Measurements from ENCODE around the gene L3MBTL4.
"Not testable (repeated sequence)": the region's sequence is repeated elsewhere in the genome, so short reads cannot be mapped to it uniquely, and the experiment has no call there.

The L3MBTL4 gene

DNA sequence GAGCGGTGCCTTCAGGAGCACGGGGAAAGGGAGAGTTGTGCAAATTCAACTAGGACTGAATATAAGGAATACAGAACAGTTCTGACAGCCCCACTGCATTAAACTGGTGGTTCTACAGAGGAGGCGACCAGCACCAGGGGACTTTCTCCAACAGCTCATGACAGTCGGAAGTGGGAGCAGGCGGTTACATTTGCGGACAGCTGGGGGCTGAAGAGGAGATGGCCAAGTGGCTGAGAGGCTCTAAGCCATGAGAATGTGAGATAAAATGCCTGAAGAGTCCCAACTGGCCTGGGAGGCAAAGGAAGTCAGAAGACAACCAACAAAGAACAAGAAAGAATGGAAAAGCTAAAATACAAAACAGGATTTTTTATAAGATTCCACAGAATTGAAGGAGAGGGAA lies 141.3 kb downstream of the L3MBTL4 start:
- no peak overlapping the region for H3K27ac Mint-ChIP-seq
- no peaks in the 10 kb centered on the region for H3K9me3 Mint-ChIP-seq (ENCODE audit: low read depth)

DNA sequence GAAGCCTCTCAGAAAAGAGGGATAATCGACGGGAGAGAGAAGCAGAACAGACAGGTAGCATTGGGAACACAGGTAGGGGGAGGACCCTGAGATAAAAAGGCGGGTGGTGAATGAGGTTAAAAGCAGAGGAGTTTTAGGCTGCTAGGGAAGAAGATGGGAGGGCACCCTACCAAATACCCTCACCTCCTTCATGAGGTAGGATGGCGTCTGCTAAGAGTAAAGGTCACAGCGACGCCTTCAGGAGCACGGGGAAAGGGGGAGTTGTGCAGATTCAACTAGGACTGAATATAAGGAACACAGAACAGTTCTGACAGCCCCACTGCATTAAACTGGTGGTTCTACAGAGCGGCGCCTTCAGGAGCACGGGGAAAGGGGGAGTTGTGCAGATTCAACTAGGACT lies 142.6 kb downstream of the L3MBTL4 start:
- H3K4me3 Mint-ChIP-seq; H3K9me3 Mint-ChIP-seq (ENCODE audit: low read depth); H3K4me1 Mint-ChIP-seq (ENCODE audit: low read depth); H3K27me3 Mint-ChIP-seq; H3K27ac Mint-ChIP-seq; H3K36me3 Mint-ChIP-seq: not testable (repeated sequence)

More for the DNA sequence above, 141.3 kb downstream of the L3MBTL4 start:
- H3K36me3 Mint-ChIP-seq: no peaks in the 10 kb centered on the region
- H3K4me3 Mint-ChIP-seq: no peak overlapping the region
- no peaks in the 10 kb centered on the region for H3K4me1 Mint-ChIP-seq (ENCODE audit: low read depth)
- H3K27me3 Mint-ChIP-seq: no peaks in the 10 kb centered on the region

DNA sequence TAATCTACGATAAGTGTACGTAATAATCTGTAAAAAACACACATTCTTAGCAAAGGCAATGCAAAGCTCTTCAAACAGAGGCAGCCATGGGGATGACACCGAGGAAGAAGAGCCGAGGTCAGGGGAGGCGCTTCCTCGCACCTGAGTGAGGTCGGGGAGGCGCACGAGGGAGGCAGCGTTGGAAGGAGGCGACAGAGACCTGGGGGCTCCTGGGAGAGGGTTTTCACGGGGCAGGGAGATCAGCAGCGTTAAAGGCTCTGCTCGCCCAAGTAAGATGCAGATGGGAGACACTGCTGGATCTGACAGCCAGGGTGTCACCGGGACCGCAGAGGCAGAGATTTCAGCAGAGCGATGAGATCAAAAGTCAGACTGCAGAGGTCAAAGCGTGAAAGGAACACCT lies 143.1 kb downstream of the L3MBTL4 start:
- Mint-ChIP-seq H3K27me3 (no peaks in the 10 kb centered on the region), H3K36me3 (no peaks in the 10 kb centered on the region), H3K4me1 (ENCODE audit: low read depth) (no peaks in the 10 kb centered on the region), H3K4me3 (no peak overlapping the region), H3K27ac (no peak overlapping the region), H3K9me3 (ENCODE audit: low read depth) (no peaks in the 10 kb centered on the region)

DNA sequence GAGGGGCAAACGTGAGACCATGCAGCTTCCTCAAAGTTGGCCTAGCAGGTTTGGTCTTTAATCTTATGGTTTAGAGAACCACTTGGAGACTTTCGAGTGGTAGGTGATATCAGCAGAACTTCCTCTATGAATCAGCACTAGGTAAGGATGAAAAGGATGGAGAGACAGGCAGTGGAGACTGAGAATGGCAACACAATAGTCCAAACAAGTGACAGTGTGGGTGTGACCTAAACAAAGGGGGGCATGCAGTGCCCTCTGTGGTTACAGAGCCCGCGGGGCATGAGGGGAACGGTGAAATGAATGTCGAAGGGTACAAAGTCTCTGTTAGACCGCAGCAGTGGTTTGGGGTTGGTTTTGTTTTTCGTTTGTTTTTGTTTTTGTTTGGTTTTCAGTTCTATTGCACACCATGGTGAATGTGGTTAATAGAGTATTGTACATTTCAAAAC lies 143.9 kb downstream of the L3MBTL4 start:
- H3K36me3 Mint-ChIP-seq: no peaks in the 10 kb centered on the region
- no peaks in the 10 kb centered on the region for H3K9me3 Mint-ChIP-seq (ENCODE audit: low read depth)
- H3K4me3 Mint-ChIP-seq: no peak overlapping the region
- H3K27ac Mint-ChIP-seq: no peak overlapping the region
- no peaks in the 10 kb centered on the region for H3K27me3 Mint-ChIP-seq
- no peaks in the 10 kb centered on the region for H3K4me1 Mint-ChIP-seq (ENCODE audit: low read depth)

DNA sequence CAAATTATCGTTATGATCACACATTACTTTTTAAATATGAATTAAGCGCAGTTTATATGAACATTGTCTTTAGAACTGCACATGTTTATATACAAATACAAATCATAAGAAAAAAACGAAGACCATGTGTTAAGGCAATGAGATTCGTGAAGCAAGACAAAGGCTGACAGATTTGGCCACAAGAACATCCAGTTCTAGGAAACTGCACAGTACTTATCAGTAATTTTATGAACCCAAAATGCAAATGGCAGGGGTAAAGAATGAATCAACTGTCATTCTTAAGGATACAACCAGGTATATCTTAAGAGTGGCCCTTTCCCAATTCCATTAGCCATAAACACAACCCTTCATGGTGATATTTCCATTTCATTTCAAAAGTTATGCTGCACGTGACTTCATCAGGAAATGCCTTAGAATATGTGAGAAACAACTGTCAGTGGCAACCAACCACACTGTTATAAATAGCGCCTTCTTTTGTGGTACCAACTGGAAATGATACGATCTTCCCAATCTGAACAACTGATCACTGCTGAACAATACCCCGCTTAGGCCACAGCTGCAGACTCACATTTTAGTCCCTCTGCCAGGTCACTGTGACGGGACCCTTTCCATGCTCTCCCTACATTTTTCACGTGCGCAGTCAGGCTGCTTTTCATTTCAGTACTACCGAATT lies 144.9 kb downstream of the L3MBTL4 start:
- H3K9me3 Mint-ChIP-seq (ENCODE audit: low read depth): no peaks in the 10 kb centered on the region
- no peak overlapping the region for H3K4me3 Mint-ChIP-seq
- no peak overlapping the region for H3K27ac Mint-ChIP-seq

DNA sequence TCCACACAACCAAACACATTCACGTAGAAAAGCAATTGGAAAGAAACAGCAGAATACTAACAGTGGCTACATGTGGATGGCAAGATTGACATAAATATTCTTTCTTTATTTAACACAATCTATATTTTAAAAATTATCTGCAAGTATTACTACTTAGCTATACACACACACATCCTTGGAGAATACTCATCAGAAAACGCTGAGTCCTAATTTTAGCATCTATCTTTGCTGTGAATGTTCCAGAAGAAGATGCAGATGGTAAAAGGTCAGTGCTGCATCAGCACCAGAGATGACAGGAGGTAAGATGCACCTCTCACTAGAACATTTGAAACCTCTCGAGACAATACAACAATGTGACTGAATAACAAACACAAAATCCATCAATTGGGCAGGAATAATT lies 148.5 kb downstream of the L3MBTL4 start:
- no peaks in the 10 kb centered on the region for H3K36me3 Mint-ChIP-seq
- H3K4me1 Mint-ChIP-seq (ENCODE audit: low read depth): no peaks in the 10 kb centered on the region
- H3K4me3 Mint-ChIP-seq: no peak overlapping the region
- H3K27me3 Mint-ChIP-seq: no peaks in the 10 kb centered on the region
- H3K27ac Mint-ChIP-seq: no peak overlapping the region
- no peaks in the 10 kb centered on the region for H3K9me3 Mint-ChIP-seq (ENCODE audit: low read depth)

More for the DNA sequence above, 144.9 kb downstream of the L3MBTL4 start:
- H3K27me3 Mint-ChIP-seq: no peaks in the 10 kb centered on the region
- no peaks in the 10 kb centered on the region for H3K4me1 Mint-ChIP-seq (ENCODE audit: low read depth)
- H3K36me3 Mint-ChIP-seq: no peaks in the 10 kb centered on the region

DNA sequence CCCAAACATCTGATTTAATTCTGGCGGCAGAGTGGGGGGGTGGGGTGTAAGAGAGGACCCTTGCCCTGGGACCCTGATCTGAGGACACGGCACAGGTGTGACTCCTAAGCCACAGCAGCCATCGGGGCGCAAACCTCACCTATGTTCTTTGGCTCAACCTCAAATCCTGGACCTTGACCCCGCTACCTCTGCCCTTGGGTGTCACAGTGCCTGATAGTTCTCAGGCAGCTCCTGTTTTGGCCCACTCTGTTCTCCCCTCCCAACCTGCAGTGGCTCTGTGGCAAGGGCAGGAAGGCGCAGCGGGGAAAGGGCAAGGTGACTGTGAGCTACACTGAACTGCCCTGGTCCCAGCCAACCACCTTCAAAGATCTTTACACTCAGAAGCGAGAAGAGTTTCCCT lies 152.8 kb downstream of the L3MBTL4 start:
- no peaks in the 10 kb centered on the region for H3K36me3 Mint-ChIP-seq
- peaks cover 10% of the 10 kb centered on the region for H3K9me3 Mint-ChIP-seq (ENCODE audit: low read depth)
- no peak overlapping the region for H3K27ac Mint-ChIP-seq
- no peaks in the 10 kb centered on the region for H3K4me1 Mint-ChIP-seq (ENCODE audit: low read depth)
- no peaks in the 10 kb centered on the region for H3K27me3 Mint-ChIP-seq
- no peak overlapping the region for H3K4me3 Mint-ChIP-seq

DNA sequence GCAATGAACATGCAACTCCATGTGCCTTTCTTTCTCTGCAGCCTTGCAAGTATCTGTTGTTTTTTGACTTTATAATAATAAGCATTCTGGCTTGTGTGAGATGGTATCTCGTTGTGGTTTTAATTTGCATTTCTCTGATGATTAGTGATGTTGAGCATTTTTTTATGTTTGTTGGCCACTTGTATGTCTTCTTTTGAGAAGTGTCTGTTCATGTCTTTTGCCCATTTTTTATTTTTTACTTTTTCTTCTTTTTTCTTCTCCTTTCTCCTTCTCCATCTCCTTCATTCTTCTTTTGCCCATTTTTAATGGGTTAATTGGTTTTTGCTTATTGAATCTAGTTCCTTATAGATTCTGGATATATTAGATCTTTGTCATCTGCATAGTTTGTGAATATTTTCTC lies 155.4 kb downstream of the L3MBTL4 start:
- H3K36me3 Mint-ChIP-seq; H3K4me1 Mint-ChIP-seq (ENCODE audit: low read depth); H3K27me3 Mint-ChIP-seq; H3K27ac Mint-ChIP-seq; H3K4me3 Mint-ChIP-seq: not testable (repeated sequence)
- H3K9me3 Mint-ChIP-seq (ENCODE audit: low read depth): peaks cover 10% of the 10 kb centered on the region

DNA sequence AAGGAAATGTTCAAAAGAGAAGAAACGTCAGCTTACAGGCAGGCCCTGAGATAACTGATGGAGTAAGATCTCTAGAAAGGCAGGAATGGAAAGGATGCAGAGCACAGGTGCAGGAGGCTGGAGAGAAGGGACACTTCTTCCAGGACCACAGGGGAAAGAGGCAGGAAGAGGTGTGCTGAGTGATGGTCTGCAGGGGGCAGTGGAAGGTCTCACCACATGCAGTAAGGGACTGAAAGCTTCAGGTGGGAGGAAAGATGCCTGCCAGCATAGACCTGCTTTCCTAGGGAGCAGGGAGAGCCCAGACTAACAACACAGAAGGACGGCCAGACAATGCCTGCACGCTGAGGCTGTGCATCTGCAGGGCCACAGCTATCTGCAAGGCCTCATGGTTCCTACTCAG lies 156.8 kb downstream of the L3MBTL4 start:
- no peak overlapping the region for H3K4me3 Mint-ChIP-seq
- H3K4me1 Mint-ChIP-seq (ENCODE audit: low read depth): no peaks in the 10 kb centered on the region
- peaks cover 10% of the 10 kb centered on the region for H3K9me3 Mint-ChIP-seq (ENCODE audit: low read depth)
- H3K27me3 Mint-ChIP-seq: no peaks in the 10 kb centered on the region
- no peak overlapping the region for H3K27ac Mint-ChIP-seq
- no peaks in the 10 kb centered on the region for H3K36me3 Mint-ChIP-seq

DNA sequence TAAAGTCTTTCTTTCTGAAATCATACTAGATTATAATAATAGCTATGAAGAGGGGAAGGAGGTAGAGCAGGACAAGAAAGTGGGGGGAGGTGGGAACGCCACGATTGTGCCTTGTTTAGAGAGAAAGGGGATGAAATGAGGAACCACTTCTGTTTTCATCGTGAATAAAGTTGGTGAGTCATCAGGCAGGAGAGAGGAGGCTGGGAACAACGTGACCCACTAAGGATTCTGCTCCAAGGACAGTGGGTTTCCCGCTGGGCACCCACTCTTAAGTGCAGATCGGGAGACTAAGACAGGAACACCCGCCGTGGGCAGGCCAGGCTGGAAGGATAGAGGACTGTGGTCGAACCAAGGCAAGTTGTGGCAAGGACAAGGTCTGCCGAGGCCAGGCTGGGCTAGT lies 158.2 kb downstream of the L3MBTL4 start:
- Mint-ChIP-seq H3K36me3 (no peaks in the 10 kb centered on the region), H3K4me3 (no peak overlapping the region), H3K9me3 (ENCODE audit: low read depth) (peaks cover 10% of the 10 kb centered on the region), H3K27ac (no peak overlapping the region), H3K4me1 (ENCODE audit: low read depth) (no peaks in the 10 kb centered on the region), H3K27me3 (no peaks in the 10 kb centered on the region)

DNA sequence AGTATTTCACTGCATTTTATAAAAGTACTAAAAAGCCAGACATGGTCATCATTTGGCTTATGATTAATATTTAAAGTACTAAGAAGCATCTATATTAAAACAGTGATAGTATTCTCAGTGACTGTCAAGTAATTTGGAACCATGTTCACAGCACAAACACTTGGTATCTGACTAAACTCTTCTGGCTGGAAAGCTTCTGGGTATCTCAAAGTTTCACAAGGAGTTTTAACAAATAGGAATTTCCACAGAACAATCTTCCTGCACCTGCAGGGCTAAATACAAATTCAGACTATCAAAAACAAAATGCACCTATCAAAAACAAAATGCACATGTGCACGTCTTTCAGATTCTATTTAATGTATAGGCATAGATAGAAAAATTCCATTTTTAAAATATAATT lies 158.8 kb downstream of the L3MBTL4 start:
- Mint-ChIP-seq H3K9me3 (ENCODE audit: low read depth) (peaks cover 10% of the 10 kb centered on the region), H3K4me3 (no peak overlapping the region), H3K27ac (no peak overlapping the region), H3K36me3 (no peaks in the 10 kb centered on the region), H3K4me1 (ENCODE audit: low read depth) (no peaks in the 10 kb centered on the region), H3K27me3 (no peaks in the 10 kb centered on the region)

DNA sequence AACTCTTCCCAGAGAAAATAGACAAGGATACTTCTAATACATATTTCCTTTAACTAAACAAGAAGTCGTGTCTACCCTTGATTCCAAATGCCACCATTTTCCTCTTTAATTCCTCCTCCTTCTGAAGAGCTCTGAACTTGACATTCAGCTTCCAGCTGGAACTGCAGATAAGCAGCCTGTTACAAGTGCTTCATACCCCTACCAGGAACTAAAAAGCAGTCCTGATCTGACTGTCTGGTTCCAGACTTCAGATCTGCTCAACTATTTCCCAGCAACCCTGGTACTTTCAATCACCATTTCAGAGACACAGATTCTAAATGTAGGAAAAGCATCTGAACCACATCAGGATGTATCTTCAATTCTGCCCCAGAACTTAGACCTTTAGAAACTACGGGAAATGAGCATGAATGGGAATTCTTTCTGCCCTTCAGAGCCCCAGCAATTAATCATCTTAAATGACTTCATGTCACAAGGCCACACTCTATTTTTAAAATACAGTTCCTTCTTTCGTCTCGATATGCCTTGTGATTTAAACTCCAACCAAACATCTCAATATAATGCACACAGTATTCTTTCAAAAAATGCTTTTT lies 159.5 kb downstream of the L3MBTL4 start:
- Mint-ChIP-seq H3K27me3 (no peaks in the 10 kb centered on the region), H3K36me3 (no peaks in the 10 kb centered on the region), H3K9me3 (ENCODE audit: low read depth) (peaks cover 7% of the 10 kb centered on the region), H3K4me1 (ENCODE audit: low read depth) (no peaks in the 10 kb centered on the region), H3K27ac (no peak overlapping the region), H3K4me3 (no peak overlapping the region)

DNA sequence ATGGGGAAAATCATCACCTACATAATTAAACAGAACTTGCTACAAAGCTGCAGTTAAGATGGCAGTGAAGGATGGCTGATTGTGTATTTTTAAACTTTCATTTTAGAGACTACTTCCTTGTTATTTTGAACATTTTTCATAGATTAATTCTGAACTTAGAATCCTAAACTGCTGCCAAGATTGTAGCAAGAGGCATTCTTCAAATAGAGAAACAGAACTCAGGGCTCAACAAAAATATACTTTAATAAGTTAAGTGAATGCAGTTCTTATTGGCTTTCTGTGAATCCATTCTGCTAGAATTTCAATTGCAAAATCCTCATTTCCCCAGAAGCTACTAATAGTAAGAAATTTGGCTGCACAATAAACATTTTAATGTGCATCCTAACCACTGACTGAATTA lies 160.3 kb downstream of the L3MBTL4 start:
- no peak overlapping the region for H3K27ac Mint-ChIP-seq
- H3K27me3 Mint-ChIP-seq: no peaks in the 10 kb centered on the region
- H3K9me3 Mint-ChIP-seq (ENCODE audit: low read depth): peaks cover 1% of the 10 kb centered on the region
- H3K36me3 Mint-ChIP-seq: no peaks in the 10 kb centered on the region
- H3K4me3 Mint-ChIP-seq: no peak overlapping the region
- H3K4me1 Mint-ChIP-seq (ENCODE audit: low read depth): no peaks in the 10 kb centered on the region

DNA sequence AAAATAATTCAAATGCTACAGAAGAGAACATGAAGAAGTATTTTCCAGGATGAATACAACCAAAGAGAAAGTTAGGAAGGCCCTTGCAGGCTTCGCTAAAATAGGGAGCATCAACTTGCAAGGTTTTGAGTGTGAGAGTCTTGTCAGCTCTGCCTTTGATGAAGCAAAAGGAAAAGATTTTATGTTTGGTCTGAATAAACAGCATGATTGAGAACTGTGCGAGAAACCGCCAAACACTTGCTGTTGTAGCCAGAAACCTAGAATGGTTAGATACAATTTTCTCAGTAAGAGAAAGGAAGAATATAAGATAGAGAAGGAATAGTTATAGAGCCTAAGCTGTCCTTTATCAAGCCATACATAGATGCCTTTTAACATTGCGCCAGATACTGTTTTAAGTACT lies 163.6 kb downstream of the L3MBTL4 start:
- no peaks in the 10 kb centered on the region for H3K36me3 Mint-ChIP-seq
- no peaks in the 10 kb centered on the region for H3K9me3 Mint-ChIP-seq (ENCODE audit: low read depth)
- no peaks in the 10 kb centered on the region for H3K27me3 Mint-ChIP-seq
- H3K4me1 Mint-ChIP-seq (ENCODE audit: low read depth): no peaks in the 10 kb centered on the region
- H3K27ac Mint-ChIP-seq: no peak overlapping the region
- H3K4me3 Mint-ChIP-seq: no peak overlapping the region

DNA sequence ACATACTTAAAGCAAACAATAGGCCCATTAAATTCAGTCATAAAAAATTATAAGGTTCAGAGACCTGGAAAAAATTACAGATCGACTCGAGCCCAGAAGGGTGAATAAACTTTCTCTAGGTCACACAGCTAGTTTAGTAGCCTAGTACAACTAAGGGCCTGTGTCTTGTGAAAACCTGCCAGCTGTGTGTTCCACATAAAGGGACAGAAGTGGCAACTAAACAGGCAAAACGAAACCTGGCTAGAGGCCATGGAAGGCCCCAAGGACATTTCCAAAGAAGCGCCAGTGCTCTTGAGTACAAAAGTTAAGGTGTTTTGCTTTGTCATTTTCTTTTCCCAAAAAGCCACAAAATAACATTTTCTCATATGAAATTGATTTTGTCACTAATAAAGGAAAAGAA lies 164.9 kb downstream of the L3MBTL4 start:
- Mint-ChIP-seq H3K27ac (no peak overlapping the region), H3K9me3 (ENCODE audit: low read depth) (no peaks in the 10 kb centered on the region), H3K27me3 (no peaks in the 10 kb centered on the region), H3K4me1 (ENCODE audit: low read depth) (no peaks in the 10 kb centered on the region), H3K36me3 (no peaks in the 10 kb centered on the region), H3K4me3 (no peak overlapping the region)

DNA sequence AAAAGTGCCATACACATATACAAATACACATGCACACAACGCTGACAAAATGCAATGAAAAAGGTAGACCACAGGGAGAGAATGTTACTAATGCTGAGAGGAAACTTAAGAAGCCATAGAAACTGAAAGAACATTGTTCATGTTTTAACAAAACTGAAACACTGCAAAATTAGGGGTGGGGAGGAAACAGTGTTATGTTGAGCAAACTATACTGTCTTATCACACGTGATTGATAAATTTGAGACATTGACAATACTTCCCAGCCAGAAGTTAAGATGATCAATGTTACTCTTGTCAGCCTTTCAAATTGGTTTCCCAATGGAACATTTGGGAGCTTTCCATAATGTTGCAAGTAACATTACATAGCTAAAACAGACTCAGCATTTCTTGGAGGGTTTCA lies 165.5 kb downstream of the L3MBTL4 start:
- Mint-ChIP-seq H3K4me1 (ENCODE audit: low read depth) (no peaks in the 10 kb centered on the region), H3K36me3 (no peaks in the 10 kb centered on the region), H3K9me3 (ENCODE audit: low read depth) (no peaks in the 10 kb centered on the region), H3K27me3 (no peaks in the 10 kb centered on the region), H3K4me3 (no peak overlapping the region), H3K27ac (no peak overlapping the region)

Measured in activated naive CD8-positive, alpha-beta T cell (primary cell).